Upper lobe of left lung (tissue), 6 donors: ENCODE results near the gene DPH3. TPM values are rescaled to one million over a fixed set of nuclear protein-coding genes. Genes with fewer than 3 reads are reported as not detected.
A peak's percentile ranks its signal among the peaks of the same experiment; 100 is the strongest.

Experiments used
- ATAC-seq, 2 donors: fragments of 200-7000 bp; cut with Tn5 transposase; one replicate each; pipeline ENCODE4 v1.9.1; 2022; ENCODE audit warnings: mild to moderate bottlenecking in 2 of 2, moderate library complexity in 2 of 2; ENCODE audit not compliant: low FRiP score in 2 of 2
- DNase-seq, 2 donors: peaks; one replicate each; pipeline ENCODE4 v3.0.0-alpha.2; 2019 to 2020
- H3K27ac ChIP-seq, 4 donors: fragments of 200-600 bp; sonication (generic); one replicate each; pipeline ENCODE4 v1.5.1; 2016 to 2019
- H3K27me3 ChIP-seq, 4 donors: fragments of 200-600 bp; sonication (generic); one replicate each; pipeline ENCODE4 v1.5.1; 2017 to 2019
- H3K36me3 ChIP-seq, 4 donors: fragments of 200-600 bp; sonication (generic); one replicate each; pipeline ENCODE4 v1.5.1; 2016 to 2019
- H3K4me1 ChIP-seq, 4 donors: fragments of 200-600 bp; sonication (generic); one replicate each; pipeline ENCODE4 v1.5.1; 2018 to 2019
- H3K4me3 ChIP-seq, 4 donors: fragments of 200-600 bp; sonication (generic); one replicate each; pipeline ENCODE4 v1.5.1; 2017 to 2019; ENCODE audit warnings: mild to moderate bottlenecking in 2 of 4, moderate library complexity in 1 of 4
- H3K9me3 ChIP-seq, 4 donors: fragments of 200-600 bp; sonication (generic); one replicate each; pipeline ENCODE4 v1.5.1; 2018 to 2019
- EP300 ChIP-seq, 4 donors: sonication (generic); formaldehyde crosslinking; IDR thresholded peaks; one replicate each; pipeline ENCODE4 v1.5.1; 2017; ENCODE audit warnings: antibody characterized with exemption in 4 of 4, control low read depth in 2 of 4
- POLR2A ChIP-seq, 4 donors: fragments of 450-650 bp; IDR thresholded peaks; one replicate each; pipeline ENCODE4 v1.5.1; 2016 to 2017; ENCODE audit warnings: antibody characterized with exemption in 4 of 4, mild to moderate bottlenecking in 2 of 4
- POLR2AphosphoS5 ChIP-seq, 2 donors: sonication (generic); formaldehyde crosslinking; IDR thresholded peaks; one replicate each; pipeline ENCODE4 v1.5.1; 2017; ENCODE audit warnings: antibody characterized with exemption in 2 of 2
- WGBS, 2 donors: methylation state at CpG; one replicate each; pipeline ENCODE4 v1.1.5; 2017 to 2018; 5-methylcytosine and 5-hydroxymethylcytosine counted together
- total RNA-seq, 6 donors: library from RNA; depleted of rRNA in 4 of 6; stranded (reverse); fragments of >200 nt in 4 of 6; gene quantifications; one replicate each; pipeline versions ENCODE4 v1.1.0 to v1.2.1, GENCODE V29; 2016 to 2021
- TF ChIP-seq, protein P1 (sequence below), 6 experiments: fragments of 450-650 bp in 4 of 6; fragments of 200-600 bp in 2 of 6; sonication (generic) in 2 of 6; IDR thresholded peaks; one replicate each; pipeline ENCODE4 v1.5.1; 2016 to 2019; ENCODE audit warnings: antibody characterized with exemption in 6 of 6
- donor health status: DM: no; HTN: no; CAD: no; lungs with moderate emphysema.
- donor health status: DM: no; HTN: yes; CAD: no; lungs with severe emphysema.

The DPH3 gene
- total RNA-seq, 6 donors from 2014 or later, result 7.3 to 33.1 (median 21.3) TPM

DNA sequence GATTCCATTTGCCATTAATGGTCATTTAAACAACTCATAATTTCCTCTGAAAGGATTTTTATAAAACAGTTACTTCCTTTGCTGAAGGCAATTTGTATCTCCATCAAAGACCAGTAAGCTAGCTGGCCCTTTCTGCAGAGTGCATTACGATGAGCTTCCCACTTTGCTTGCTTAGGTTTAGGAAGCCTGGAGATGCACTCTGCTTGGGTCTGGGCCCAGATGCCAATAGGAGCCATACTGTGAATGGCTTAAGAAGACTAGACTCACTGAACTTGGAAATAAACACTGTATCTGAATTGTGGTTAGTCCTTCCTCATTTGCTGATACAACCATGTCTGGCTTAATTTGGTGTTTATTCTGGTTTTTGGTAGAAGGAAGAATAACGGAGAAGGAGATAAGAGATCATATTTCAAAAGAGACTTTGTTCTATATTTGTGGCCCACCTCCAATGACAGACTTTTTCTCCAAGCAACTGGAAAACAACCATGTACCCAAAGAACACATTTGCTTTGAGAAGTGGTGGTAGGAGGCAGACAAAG, 38.4 kb upstream of the DPH3 start:
- no peak overlapping the region for H3K4me3 ChIP-seq
- ATAC-seq (no peak), DNase-seq (no peak)
- H3K9me3 ChIP-seq, result no peaks in the 10 kb centered on the region
- H3K27me3 ChIP-seq, result no peaks in the 10 kb centered on the region
- peaks cover 0 to 30% (median 17%) of the 10 kb centered on the region in 4 donors for H3K4me1 ChIP-seq
- TF ChIP-seq POLR2A (IDR thresholded peaks at IDR 0.05) (no peak), POLR2AphosphoS5 (IDR thresholded peaks at IDR 0.05) (no peak), EP300 (IDR thresholded peaks at IDR 0.05) (no peak)
- TF ChIP-seq, protein P1, sequence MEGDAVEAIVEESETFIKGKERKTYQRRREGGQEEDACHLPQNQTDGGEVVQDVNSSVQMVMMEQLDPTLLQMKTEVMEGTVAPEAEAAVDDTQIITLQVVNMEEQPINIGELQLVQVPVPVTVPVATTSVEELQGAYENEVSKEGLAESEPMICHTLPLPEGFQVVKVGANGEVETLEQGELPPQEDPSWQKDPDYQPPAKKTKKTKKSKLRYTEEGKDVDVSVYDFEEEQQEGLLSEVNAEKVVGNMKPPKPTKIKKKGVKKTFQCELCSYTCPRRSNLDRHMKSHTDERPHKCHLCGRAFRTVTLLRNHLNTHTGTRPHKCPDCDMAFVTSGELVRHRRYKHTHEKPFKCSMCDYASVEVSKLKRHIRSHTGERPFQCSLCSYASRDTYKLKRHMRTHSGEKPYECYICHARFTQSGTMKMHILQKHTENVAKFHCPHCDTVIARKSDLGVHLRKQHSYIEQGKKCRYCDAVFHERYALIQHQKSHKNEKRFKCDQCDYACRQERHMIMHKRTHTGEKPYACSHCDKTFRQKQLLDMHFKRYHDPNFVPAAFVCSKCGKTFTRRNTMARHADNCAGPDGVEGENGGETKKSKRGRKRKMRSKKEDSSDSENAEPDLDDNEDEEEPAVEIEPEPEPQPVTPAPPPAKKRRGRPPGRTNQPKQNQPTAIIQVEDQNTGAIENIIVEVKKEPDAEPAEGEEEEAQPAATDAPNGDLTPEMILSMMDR (IDR thresholded peaks at IDR 0.05), result no peak
- H3K36me3 ChIP-seq, result peaks cover 0 to 3% (median 0%) of the 10 kb centered on the region in 4 donors
- WGBS, 2 donors, result 60 to 68% methylated on average over 2 of the region's 2 CpGs
- no peak overlapping the region for H3K27ac ChIP-seq

DNA sequence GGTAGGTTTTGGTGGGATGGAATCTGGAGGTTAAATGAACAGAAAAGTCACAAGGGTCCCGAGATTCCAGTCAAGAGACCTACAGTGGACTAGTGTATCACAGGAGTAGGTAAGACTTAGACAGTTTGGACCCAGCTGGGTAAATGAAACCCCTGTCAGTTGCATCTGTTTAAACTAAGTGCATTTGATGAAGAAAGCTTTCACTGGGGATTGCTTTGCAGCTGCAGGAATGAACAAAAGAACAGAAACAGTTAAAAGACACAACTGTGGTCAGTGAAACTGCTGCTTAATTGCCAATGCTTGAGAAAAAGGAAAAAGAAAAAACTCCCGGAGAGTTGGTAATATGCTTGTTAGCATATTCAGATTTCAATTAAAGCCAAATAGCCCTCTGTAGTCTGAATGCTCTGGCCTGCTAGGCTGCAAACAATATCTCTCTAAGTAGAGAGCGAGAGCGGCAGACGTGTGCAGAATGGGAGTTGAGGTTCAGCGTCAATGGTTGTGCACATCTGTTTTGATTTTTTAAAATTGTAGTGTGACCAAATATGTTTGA, 37.4 kb upstream of the DPH3 start:
- Histone ChIP-seq H3K27ac (peak overlapping the region in 2 of 4 donors; percentile 66 to 70), H3K27me3 (no peaks in the 10 kb centered on the region), H3K9me3 (no peaks in the 10 kb centered on the region), H3K36me3 (peaks cover 0 to 3% (median 0%) of the 10 kb centered on the region in 4 donors), H3K4me1 (peaks cover 0 to 30% (median 17%) of the 10 kb centered on the region in 4 donors), H3K4me3 (no peak overlapping the region)
- WGBS, 2 donors, result 71 to 75% methylated on average over 6 of the region's 6 CpGs
- DNase-seq (no peak), ATAC-seq (no peak)
- no peak for TF ChIP-seq POLR2A (IDR thresholded peaks at IDR 0.05)

DNA sequence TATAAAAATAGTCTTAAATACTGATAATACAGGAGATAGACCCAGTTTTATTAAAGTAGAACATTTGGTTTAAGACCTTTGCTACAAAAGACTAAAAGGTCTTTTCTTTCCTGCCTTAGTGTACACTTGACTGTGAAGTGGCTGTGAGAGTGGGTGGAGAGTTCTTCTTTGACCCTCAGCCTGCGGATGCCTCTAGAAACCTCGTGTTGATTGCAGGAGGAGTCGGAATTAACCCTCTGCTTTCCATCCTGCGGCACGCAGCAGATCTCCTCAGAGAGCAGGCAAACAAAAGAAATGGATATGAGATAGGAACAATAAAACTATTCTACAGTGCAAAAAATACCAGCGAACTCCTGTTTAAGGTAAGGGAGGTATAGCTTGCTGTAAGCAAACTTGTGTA, 36.8 kb upstream of the DPH3 start:
- no peaks in the 10 kb centered on the region for H3K9me3 ChIP-seq
- H3K36me3 ChIP-seq, result peaks cover 0 to 3% (median 0%) of the 10 kb centered on the region in 4 donors
- no peaks in the 10 kb centered on the region for H3K27me3 ChIP-seq
- peak overlapping the region in 1 of 4 donors; percentile 21 for H3K4me3 ChIP-seq
- TF ChIP-seq, protein P1 (IDR thresholded peaks at IDR 0.05), result no peak
- TF ChIP-seq POLR2AphosphoS5 (IDR thresholded peaks at IDR 0.05), result no peak
- TF ChIP-seq POLR2A (IDR thresholded peaks at IDR 0.05), result no peak
- no peak for TF ChIP-seq EP300 (IDR thresholded peaks at IDR 0.05)
- peak in 1 of 2 donors; percentile 74 for DNase-seq
- H3K27ac ChIP-seq, result peak overlapping the region in 3 of 4 donors; percentile 26 to 70 (median 66)
- H3K4me1 ChIP-seq, result peaks cover 0 to 30% (median 17%) of the 10 kb centered on the region in 4 donors
- WGBS, 2 donors, result 49 to 53% methylated on average over 6 of the region's 6 CpGs
- peak; percentile 46 to 83 for ATAC-seq

DNA sequence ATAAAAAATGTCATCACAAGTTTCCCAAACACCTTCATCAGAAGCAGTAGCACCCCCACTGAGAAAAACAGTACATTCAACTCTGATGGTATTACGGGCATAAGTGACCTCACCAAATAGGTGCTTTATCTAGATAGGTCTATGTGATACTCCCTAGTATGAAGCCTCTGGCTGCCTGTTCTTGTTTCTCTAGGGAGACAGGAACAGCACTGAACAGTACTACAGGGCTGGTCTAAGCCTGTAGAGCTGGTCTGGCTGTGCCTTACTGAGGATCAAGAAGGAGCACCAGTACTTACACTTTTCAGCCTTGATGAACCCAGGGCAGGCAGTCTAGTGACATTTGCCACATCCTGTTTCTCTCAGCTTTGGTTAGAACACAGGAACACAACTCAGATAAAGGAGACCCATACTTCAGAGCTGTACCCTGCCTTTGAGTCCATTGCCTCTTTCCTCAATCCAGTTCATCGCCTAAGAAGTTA, 36.2 kb upstream of the DPH3 start:
- peak overlapping the region in 1 of 4 donors; percentile 21 for H3K4me3 ChIP-seq
- DNase-seq (peak in 1 of 2 donors; percentile 47), ATAC-seq (peak; percentile 50 to 71)
- TF ChIP-seq EP300 (IDR thresholded peaks at IDR 0.05) (no peak), POLR2AphosphoS5 (IDR thresholded peaks at IDR 0.05) (peak in 1 of 2 donors; percentile 24), POLR2A (IDR thresholded peaks at IDR 0.05) (peak in 1 of 4 donors; percentile 25)
- H3K27ac ChIP-seq, result peak overlapping the region; percentile 12 to 70 (median 45)
- no peaks in the 10 kb centered on the region for H3K9me3 ChIP-seq
- H3K27me3 ChIP-seq, result no peaks in the 10 kb centered on the region
- peaks cover 0 to 4% (median 0%) of the 10 kb centered on the region in 4 donors for H3K36me3 ChIP-seq
- peaks cover 0 to 30% (median 17%) of the 10 kb centered on the region in 4 donors for H3K4me1 ChIP-seq
- 48 to 56% methylated on average over 2 of the region's 2 CpGs for WGBS, 2 donors

DNA sequence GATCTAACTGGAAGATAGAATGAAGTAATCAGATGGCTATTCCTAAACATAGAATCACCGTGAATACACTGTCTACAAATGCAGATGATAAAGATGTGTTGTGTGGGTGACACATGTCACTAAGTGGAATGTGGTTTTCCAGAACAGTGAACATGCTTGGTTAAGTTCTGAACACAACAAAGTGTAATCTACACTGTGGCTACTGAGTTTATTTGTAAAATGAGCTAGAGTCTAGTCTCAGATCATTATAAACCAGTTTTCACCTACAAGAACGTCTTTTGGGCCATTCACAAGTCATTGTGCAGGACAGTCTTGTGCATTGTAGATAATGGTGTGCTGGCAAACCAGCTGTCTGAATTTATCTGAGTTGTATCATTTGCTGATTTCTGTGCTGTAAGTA, 35.6 kb upstream of the DPH3 start:
- ATAC-seq, result no peak
- H3K27me3 ChIP-seq, result no peaks in the 10 kb centered on the region
- peak overlapping the region in 3 of 4 donors; percentile 12 to 70 (median 66) for H3K27ac ChIP-seq
- no peak for TF ChIP-seq EP300 (IDR thresholded peaks at IDR 0.05)
- TF ChIP-seq, protein P1 (IDR thresholded peaks at IDR 0.05), result no peak
- no peak for TF ChIP-seq POLR2AphosphoS5 (IDR thresholded peaks at IDR 0.05)
- no peak for TF ChIP-seq POLR2A (IDR thresholded peaks at IDR 0.05)
- H3K9me3 ChIP-seq, result no peaks in the 10 kb centered on the region
- peaks cover 0 to 30% (median 17%) of the 10 kb centered on the region in 4 donors for H3K4me1 ChIP-seq
- DNase-seq, result no peak
- WGBS, 2 donors, result 61 to 87% methylated on average over 2 of the region's 2 CpGs
- H3K4me3 ChIP-seq, result no peak overlapping the region
- peaks cover 0 to 7% (median 0%) of the 10 kb centered on the region in 4 donors for H3K36me3 ChIP-seq
